ENCODE data around the gene TNS1.

TNS1 gene

DNA sequence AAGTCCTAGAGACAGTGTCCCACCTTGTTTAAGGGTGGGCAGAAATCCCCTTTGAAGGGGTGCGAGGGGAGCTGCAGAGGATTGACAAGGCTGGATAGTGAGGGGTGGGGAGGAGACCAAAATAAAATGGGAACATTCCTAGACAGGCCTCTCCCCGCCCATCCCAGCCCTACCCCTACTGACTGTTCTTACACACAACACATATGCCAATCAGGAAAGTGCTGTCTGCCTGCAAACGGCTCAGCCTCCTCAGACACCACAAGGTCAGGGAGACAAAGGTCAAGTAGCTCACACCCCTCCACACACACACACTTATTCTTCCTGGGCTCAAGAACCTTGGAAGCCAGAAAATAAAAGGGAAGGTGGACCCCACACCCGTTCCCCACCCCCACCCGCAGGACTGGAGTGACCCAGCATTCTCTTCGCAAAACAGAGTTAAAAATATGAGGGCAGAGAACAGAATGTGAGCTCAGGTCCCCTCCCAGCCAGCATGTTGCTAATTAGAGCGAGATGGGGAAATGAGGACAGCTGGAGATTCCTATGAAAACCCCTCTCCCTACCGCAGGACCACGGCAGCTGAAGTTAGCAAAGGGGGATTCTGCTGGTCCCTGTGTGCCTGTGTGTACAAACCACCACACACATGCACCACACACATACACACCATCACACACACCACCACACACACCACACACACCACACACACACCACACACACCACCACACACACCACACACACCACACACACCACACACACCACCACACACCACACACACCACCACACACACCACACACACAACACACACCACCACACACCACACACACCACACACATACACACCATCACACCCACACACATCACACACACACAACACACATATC is 197.8 kb downstream of the TNS1 start:
- no peak for DNase-seq

DNA sequence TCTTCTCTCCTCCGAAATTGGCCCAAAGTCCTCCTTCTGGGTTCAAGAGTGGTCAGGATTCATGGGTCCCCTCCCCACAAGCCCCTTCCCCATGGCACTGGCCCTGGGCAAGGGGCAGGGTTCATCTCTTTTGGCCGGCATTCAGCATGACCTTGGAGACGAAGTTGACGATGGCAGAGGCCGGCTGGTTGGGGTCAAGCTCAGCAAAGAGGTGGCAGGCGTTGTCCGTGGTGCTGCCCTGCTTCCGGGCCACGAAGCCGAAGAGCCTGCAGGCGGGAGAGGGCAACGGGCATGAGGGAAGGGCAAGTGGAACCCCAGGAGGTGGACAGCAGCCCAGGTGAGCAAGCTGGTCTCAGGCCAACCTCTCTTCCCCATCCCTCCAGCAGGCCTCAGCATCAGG is 198.5 kb downstream of the TNS1 start:
- no peak for DNase-seq

DNA sequence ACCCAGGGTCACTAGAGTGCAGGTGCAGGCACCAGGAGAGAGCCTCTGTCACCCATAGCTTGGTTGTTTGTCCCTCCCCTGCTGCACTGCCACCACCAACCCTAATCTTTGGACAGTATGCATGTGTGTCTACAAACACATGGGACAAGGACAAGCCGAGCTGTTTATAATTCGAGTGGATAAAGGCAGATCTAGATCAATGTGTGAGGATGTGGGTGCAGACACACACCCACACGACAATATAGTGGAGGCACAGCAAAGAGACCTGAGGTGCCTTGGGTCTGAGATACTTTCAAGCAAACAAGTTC is 199.2 kb downstream of the TNS1 start:
- no peak for DNase-seq

DNA sequence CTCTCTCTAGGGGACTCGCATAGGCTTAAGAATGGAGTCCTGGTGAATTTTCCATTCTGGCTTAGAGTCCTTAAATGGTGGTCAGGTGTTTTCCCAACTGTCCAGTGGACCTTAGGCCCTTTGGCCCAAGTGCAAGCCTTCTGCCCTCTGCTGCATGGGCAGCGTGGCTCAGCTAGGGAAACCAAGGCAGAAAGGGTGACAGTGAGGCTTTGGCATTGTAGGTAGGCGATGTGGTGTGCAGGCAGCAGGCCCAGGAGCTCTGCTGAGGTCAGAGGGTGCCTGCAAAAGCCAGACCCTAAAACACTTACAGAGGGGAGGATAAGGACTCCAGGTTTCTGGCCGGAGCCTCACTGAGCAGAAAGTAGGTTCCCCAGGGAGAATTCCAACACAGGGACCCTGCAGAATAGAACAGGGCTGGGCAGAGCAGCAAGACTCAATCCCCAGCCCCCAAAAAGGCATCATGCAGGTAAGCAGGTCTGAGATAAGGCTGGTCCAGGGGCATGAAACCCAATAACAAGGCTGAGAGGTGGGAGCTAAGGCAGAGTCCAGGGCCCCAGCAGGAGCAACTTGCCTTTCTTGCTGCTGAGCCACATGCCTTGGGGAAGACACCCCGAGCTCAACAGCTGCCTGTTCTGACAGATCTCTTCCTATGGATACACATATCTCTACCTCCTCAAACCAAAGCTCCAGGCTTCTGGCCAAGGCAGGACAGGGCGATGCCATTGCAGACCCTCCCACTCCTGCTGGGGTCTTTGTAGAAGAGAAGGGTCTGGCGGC is 199.7 kb downstream of the TNS1 start:
- DNase-seq: no peak

DNA sequence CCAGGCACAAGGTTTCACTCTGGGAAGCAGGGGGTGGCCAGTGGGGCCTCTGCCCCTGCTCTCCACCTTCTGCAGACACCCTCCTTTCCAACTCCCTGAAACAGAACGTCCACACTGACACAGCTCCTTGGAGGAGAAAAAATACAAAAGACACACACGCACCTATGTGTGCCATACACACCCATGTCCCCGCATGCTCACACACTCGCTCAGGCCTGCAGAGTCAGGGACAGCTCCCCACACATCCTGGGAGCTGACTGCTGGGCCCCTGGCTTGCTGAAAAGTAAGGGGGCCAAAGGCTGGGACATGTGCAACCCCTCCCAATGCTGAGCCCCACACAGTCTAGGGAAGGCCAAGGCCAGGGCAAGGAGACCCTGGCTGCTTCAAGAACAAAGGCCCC is 200.5 kb downstream of the TNS1 start:
- DNase-seq: no peak

DNA sequence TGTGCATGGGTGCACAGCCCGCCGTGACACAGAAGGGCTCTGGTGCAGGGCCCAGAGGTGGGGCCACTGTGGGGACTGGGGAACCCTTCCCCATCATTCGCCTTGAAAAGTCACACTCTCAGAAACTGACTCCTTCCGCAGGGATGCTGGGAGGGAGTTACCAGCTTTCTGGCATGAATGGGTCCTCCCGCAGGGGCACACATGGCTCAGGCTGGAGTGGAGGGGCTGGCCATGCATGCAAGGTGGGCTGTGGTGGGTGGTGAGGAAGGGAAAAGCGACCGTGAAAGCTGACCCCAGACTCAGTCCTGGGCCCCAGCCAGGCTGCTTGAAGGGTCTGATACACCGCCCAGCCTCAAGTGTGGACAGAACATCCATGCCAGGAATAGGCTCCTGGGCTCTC is 201.1 kb downstream of the TNS1 start:
- DNase-seq: no peak

DNA sequence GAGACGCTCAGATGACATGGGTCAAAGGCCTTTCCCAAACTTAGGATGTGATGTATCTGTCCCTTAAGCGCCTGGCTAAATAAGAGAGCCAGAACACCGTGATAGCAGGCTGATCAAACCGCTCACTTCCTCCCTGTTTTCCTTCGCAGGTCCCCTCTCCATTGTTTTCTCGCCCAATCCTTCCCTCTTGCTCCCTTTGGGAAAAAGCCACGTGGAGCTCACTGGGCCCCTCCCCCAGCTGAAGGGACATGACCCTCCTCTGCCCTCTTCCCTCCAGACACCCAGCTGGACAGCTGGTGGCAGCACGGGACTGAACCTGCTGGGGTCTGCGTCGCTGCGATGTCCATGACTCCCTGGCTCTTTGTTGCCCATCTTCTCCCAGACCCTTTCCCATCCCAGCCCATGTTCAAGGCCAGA is 201.7 kb downstream of the TNS1 start:
- no peak for DNase-seq

DNA sequence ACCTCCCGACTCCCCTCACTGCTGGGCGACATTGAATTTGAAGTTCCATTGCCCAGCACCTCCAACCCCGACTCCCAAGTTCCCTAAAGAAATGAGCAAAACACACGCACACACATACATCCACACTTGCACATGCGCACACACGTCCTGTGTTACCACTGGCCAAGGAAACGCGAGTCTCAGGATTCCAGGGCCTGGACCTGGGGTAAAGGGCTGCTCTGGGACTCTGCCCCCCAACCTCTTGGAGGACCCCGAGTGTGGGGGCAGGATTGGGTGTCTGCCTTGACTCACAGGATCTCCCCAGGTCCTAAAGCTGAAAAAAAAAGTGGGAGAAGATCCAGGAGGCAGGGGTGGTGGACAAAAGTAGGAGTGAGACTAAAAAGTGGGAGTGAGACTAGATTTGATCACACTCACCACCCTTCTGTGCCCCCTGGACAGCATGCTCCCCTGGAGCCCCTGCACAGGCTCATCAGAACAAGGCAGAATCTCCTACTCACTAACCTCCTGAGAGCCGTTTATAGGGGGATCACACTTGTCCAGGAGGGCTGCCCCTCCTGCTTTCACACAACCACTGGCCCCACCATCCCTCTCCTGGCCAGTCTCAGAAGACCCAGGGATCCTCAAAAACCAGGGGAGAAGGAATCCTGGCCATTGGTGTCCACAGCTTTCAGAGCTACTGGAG is 202.2 kb downstream of the TNS1 start:
- DNase-seq: no peak

DNA sequence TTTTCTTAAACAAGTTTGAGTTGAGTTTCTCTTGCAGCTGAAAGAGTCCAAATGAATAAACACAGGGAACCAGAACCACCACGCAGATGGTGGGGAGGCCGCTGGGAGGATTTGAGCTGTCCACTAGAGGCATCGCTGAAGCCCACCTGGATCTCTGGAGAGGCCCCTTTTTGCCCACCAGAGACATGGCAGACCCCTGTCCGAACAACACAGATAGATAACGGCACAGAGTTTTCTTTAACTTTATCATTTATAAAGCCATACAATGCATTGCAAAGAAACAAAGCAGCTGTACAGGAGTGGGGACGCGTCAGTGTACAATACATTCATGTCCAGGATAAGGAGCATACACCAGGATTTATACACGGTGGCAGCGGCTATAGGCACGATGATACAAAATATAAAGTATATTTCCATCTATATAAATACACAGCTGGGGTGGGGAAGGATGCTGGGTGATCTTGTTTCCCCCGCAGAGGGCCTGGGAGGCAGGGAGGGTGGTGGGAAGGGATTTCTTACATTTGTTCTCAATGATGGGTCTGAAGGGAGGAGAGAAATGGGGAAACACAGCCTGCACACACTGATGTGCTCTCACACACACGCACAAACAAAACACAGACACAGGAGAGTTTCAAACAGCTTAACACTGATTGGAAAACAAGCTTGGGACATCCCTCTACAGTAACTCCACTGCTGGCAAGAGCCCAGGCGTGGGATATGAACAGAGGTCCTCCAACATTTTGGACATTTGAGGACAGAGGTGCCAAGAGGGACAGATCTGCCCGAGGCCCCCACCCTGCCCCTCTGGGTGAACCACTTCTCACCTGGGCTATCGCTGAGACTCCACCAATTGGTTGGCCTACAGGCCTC is 203.0 kb downstream of the TNS1 start:
- DNase-seq: no peak

DNA sequence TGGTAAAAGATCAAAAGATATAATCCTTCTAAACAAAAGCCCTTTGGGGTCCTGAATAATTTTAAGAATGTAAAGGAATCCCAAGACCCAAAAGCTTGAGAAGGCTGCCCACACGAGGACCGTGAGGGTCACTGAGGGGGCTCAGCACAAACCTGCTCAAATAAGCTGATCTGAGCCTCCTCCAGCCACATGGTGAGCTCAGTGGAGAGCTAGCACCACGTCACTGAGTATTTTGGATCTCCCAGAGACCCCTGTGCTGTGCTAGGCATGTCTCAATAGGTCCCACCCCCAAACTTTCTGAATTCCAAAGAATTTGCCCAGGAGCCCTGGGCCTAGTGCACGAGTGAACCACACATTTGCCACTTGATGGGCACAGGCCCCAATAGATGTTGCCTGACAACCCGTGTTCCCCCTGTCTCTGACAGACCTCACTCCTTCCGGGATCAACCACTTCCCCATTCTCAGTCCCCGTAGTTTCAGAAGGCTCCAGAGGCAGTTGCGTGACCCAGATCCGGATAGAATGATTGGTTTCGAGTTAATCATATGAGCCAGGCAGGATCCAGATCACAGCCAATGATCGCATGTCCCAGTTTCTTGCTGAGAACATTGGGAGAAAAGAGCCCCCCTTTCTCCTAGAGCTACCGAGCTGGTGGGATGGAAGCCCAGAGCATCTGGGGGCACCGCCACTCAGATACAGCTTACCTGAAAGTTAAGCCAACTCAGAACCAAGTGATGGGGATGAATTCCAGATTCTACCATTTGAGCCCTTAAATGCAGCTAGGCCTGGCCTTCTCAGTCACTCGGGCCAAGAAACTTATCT is 203.8 kb downstream of the TNS1 start:
- no peak for DNase-seq

DNA sequence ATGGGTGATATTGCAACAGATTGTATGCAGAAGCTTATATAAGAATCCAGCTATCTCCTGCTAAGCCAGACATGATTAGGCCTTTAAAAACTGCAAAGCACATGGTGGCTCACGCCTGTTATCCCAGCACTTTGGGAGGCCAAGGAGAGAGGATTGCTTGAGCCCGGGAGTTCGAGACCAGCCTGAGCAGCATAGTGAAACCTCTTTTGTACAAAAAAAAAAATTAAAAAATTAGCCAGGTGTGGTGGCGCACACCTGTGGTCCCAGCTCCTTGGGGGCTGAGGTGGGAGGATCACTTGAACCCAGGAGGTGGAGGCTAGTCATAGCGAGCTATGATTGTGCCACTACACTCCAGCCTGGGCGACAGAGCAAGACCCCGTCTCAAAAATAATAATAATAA is 204.6 kb downstream of the TNS1 start:
- DNase-seq: no peak

DNA sequence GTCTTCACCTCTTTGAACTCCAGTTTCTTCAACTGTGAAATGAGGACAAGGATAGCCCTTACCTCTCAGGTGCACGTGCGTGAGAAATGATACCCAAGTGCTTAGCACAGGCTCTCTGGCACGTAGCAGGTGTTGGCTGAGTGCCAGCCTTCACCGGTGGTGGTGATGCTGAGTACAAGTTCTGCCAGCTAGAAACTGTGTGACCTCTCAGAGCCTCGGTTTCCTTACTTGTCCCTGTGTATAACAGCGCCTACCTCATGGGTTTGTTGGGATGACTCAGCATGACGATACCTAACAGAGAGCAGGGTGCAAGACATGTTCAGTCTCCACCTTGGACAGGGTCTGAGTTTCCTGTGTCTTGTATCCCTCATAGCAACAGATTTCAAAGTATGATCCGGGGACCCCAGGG is 205.1 kb downstream of the TNS1 start:
- no peak for DNase-seq

DNA sequence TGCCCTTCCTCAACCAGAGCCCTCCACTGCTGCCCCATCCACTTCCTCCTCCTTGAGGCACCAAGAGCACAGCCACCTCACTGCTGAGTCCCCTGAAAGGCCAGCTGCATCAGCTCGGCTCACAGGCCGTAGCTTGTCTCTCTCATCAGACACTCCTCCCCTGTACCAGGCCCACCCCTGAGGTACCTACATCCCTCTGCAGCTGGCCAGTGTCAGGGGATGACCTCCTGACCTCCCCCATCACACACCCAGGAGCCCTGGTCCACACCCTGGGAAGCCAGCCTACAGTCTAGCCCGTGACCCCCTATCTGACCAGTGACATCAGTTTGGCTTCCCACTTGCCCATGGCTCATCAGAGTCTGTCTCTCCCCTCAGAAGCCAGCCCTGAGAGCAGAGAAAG is 205.6 kb downstream of the TNS1 start:
- DNase-seq: no peak

DNA sequence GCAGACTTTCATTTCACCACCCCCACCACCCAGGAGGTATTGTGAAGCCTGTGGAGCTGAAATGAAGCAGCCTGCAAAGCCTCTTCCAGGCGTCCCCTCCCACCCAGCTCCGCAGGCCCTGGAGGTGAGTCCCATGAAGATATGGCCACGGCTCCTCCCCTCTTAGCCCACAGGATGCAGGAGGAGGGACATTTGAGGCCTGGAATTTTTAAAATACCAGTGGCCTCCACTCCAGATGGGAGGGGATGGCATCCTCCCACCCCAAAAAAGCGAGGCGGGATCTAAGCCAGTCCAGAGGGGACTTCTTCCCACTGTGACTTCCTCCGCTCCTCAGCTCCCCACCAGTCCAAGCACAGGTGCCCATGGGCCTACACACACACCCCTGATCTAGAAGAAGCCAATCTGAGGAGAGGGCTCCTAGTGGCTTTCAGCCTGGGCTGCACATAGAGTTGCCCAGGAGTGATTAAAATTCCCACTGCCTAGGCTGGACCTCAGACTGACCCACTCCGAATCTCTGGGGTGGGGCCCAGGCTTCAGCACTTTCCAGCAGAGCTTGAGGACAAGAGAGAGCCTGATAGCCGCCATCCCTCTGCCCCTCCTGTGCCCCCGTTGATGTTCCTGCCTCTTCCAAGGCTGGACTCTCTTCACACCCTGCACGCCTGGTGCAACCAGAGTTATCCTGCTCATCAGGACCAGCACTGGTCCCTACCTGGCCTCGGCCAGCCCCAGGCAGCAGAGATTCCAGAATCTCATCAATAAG is 206.9 kb downstream of the TNS1 start:
- DNase-seq: no peak

DNA sequence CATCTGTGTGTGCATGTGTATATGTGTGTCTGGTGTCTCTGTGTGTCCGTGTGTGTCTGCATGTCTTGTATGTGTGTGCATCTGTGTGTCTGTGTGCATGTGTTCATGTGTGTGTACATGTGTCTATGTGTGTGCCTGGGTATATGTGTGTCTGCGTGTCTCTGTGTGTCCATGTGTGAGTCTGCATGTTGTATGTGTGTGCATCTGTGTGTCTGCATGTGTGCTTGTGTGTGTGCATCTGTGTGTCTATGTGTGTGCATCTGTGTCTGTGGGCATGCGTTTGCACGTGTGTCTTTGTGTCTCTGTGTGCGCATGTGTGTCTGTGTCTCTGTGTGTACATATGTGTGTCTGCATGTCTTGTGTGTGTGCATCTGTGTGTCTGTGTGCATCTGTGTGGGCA is 207.7 kb downstream of the TNS1 start:
- DNase-seq: no peak

DNA sequence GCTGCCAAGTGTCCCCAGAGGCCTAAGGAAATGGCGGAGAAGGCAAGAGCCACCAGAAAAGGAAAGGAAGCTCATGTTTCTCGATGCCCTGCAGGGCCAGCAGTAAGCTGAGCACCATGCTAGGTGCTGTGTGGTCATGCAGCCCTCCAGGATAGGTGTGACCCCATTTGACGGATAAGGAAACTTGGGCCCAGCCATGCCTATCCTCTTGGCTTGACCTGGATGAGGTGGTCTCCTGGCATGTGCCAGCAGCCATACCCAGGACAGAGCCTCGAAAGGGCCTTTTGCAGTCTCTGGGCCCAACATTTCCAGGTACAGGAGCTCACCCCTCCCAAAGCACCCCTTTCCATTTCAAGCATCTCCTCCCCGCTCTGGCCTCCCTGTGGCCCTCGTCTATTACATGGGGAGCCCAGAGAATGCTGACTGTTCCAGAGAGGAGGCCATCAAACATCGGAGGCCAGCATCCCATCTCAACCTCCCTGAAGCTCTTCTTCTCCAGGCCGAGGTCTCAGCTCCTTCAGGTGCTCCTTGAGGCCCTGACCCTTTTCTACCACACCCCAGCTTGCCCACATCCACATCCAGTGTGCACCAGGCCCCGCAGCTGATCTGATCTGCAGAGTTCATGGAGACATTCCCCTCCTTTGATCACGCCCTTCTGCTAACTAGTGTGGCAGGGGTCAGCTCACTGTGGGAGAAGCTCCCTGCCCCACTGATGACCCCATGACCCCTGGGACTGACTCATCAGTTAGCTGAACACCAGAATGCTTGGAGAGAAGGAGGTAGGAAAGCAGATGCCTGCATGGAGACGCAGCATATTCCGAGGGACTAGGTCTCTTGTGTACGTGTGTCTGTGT is 208.4 kb downstream of the TNS1 start:
- DNase-seq: no peak

DNA sequence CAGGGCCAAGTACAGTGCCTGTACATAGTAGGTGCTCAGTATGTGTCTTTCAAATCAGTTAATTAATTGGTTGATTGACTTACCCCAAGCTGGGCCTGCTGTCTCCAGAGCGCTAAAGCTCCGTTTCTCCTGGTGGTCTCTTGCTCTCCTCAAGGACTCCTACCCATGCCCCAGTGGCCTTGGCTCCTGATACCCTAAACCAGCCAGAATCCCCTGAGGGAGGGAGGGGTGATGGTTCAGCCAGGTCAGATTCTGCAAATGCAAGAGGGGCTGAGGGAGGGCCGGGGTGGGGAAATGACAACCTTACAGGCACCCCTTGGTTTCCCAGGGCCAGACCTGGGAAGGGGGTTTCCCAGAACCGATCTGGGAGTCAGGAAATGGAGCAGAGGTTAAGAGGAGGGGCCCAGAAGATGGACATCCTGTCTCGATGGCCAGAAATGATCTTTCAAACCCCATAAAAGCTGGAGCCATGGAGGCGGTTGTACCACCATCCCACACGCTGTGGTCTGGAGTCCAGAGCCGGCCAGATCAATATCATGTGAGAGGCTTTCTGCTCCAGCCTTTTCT is 209.1 kb downstream of the TNS1 start:
- DNase-seq: no peak

DNA sequence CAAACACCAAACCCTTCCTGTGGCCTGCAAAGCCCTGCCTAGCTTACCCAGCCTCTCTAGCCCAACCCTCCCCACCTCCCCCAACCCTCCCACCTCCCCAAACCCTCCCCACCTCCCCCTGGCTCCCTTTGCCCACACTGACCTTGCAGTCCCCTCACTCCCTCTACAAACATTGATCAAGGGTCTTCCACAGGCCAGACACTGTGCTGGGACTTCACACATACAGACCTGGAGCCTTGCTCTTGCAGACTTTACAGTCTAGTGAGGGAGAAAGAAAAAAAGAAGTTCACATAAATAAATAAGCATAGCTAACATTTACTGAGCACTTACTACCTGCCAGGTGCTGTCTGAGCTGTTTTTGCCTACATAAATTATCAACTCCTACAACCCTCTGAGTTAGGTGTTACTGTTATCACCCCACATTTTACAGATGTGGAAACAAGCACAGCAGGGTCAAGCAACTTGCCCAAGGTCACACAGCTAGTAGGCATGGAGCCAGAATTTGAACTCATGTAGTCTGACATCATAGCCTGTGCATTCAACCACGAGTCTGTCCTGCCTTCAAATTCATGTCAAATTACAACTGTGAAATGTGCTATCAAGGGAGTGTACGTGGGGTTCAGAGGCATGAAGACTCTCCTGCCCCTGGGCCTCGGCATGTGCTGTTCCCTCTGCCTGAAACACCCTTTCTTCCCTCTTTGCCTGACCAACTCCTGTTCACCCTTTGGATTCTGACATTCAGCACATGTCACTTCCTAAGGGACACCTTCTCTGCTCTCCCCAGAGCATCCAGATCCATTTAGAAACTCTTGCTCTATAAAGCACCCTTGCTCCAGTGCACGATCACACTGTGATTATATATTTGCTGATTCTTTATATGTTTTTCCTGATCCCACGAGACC is 209.9 kb downstream of the TNS1 start:
- DNase-seq: no peak

DNA sequence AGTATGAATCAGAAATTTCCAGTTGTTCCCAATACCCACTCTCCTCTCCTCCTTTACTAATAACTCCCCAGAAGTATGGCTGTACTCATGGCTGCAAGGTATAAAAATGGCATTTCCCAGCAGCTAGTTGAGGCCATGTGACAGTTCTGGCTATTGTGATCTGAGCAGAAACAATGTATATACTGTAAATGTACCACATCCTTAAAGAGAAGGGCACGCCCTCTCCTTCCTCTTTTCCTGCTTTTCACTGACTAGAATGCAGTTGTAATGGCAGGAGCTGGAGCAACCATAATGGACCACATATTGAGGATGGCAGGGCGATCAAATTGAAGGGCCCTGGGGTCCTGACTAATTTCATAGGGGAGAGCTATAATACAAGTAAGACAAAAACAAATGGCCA is 211.2 kb downstream of the TNS1 start:
- DNase-seq: no peak
